Esophagus squamous epithelium (tissue), 4 donors: ENCODE results near the gene STK38L.

Source experiments
- CTCF ChIP-seq, 6 experiments: fragments of 450-650 bp in 4 of 6; fragments of 200-600 bp in 2 of 6; sonication (generic) in 2 of 6; IDR thresholded peaks; one replicate each; pipeline ENCODE4 v1.5.1; 2016 to 2019; ENCODE audit warnings: antibody characterized with exemption in 6 of 6, mild to moderate bottlenecking in 4 of 6, moderate library complexity in 4 of 6
- POLR2A ChIP-seq, 4 donors: fragments of 450-650 bp; IDR thresholded peaks; one replicate each; pipeline ENCODE4 v1.6.1; 2017; ENCODE audit warnings: antibody characterized with exemption in 4 of 4, mild to moderate bottlenecking in 4 of 4, moderate library complexity in 3 of 4

DNA sequence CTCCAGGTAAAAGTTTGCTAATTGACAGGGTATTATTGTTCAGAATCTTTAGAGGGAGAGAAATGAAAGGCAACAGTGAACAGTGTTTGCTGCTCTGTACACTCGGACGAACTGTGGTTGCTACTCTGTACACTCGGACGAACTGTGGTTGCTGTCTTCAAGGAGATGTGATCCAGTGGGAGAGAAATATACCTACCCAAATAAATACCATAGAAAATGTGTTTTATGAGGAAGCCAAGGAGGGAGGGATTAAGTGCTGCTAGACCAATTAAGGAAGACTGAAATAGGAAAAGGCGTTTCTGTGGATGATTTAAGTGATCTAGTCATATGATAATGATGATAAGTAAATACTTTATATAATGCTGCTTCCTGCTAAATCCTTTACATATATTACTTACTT lies 2.7 kb downstream of the STK38L start:
- TF ChIP-seq CTCF (IDR thresholded peaks at IDR 0.05), result no peak
- no peak for TF ChIP-seq POLR2A (IDR thresholded peaks at IDR 0.05)
